H1 (cell line): Measurements from ENCODE around the gene CCDC82. TPM values are rescaled to one million over a fixed set of nuclear protein-coding genes. Genes with fewer than 3 reads are reported as not detected.

Experiments used
- CTCF ChIA-PET: fragments of 300-600 bp; sonication (Branson Sonifier 250); formaldehyde crosslinking; loops from one replicate; lab custom pipeline; 2021; ENCODE audit not compliant: partially characterized antibody; lab: Charles Lee
- POLR2A ChIA-PET: fragments of 300-600 bp; sonication (Branson Sonifier 250); formaldehyde crosslinking; loops from one replicate; lab custom pipeline; 2021; ENCODE audit warnings: inconsistent platforms; ENCODE audit not compliant: partially characterized antibody; lab: Charles Lee
- DNase-seq, 2 experiments: peaks; one replicate each; pipeline versions ENCODE4 v3.0.0 to v3.0.0-alpha.2; 2010 to 2022; ENCODE audit warnings: low spot score in 2 of 2, low read depth in 1 of 2, mixed read lengths in 1 of 2
- FAIRE-seq: peaks from 2 replicates; lab custom pipeline; 2011; peaks lifted over from hg19 to GRCh38; lab: Jason Lieb, UNC
- H2AFZ ChIP-seq: 2 replicates; pipeline ENCODE4 v1.8.1; 2012; ENCODE audit warnings: low read length, inconsistent platforms
- H2AK5ac ChIP-seq: 2 replicates; pipeline ENCODE4 v1.6.1; 2013; ENCODE audit warnings: low read depth, low read length
- H2BK120ac ChIP-seq: replicated peaks from 2 replicates; pipeline ENCODE3; 2013; ENCODE audit warnings: low read depth, low read length, inconsistent platforms
- H2BK12ac ChIP-seq: 2 replicates; pipeline ENCODE4 v1.6.1; 2013; ENCODE audit warnings: low read depth, low read length
- H2BK15ac ChIP-seq: 2 replicates; pipeline ENCODE4 v1.6.1; 2013; ENCODE audit warnings: low read length
- H2BK20ac ChIP-seq: 2 replicates; pipeline ENCODE4 v1.6.1; 2013; ENCODE audit warnings: low read length
- H2BK5ac ChIP-seq: 2 replicates; pipeline ENCODE4 v1.6.1; 2013; ENCODE audit warnings: low read depth, low read length
- H3K14ac ChIP-seq: 2 replicates; pipeline ENCODE4 v1.6.1; 2013; ENCODE audit warnings: inconsistent platforms; ENCODE audit not compliant: insufficient read length
- H3K18ac ChIP-seq: 2 replicates; pipeline ENCODE4 v1.6.1; 2013; ENCODE audit warnings: low read length; ENCODE audit errors: extremely low read depth
- H3K23ac ChIP-seq: 2 replicates; pipeline ENCODE4 v1.6.1; 2013; ENCODE audit warnings: inconsistent platforms; ENCODE audit not compliant: insufficient read length
- H3K23me2 ChIP-seq: 2 replicates; pipeline ENCODE4 v1.6.1; 2013; ENCODE audit warnings: low read depth, low read length
- H3K27ac ChIP-seq: 2 replicates; pipeline ENCODE4 v1.6.1; 2011; ENCODE audit warnings: low read depth, low read length, inconsistent platforms
- H3K27me3 ChIP-seq, 4 experiments: replicated peaks in 1 of 4; 1 replicate in 1 of 4; 2 replicates in 3 of 4; pipeline versions ENCODE4 v1.6.1 to v1.8.1; 2011 to 2013; ENCODE audit warnings: low read length in 3 of 4, mild to moderate bottlenecking in 3 of 4, inconsistent platforms in 2 of 4, mixed read lengths in 2 of 4, moderate library complexity in 1 of 4; ENCODE audit not compliant: control insufficient read depth in 3 of 4, insufficient read depth in 3 of 4; ENCODE audit errors: extremely low read depth in 1 of 4
- H3K36me3 ChIP-seq, 4 experiments: 2 replicates each; pipeline versions ENCODE4 v1.6.1 to v1.8.1; 2011 to 2013; ENCODE audit warnings: mild to moderate bottlenecking in 4 of 4, low read length in 3 of 4, moderate library complexity in 2 of 4, control low read depth in 1 of 4, inconsistent platforms in 1 of 4; ENCODE audit not compliant: insufficient read depth in 4 of 4, control insufficient read depth in 2 of 4
- H3K4ac ChIP-seq: replicated peaks from 2 replicates; pipeline ENCODE3; 2013; ENCODE audit warnings: low read length, low read depth, mixed read lengths, inconsistent platforms; ENCODE audit not compliant: insufficient read length
- H3K4me1 ChIP-seq, 4 experiments: replicated peaks in 1 of 4; 1 replicate in 1 of 4; 2 replicates in 3 of 4; pipeline versions ENCODE4 v1.6.1 to v1.8.1; 2011 to 2013; ENCODE audit warnings: low read length in 3 of 4, inconsistent platforms in 2 of 4, mixed read lengths in 1 of 4; ENCODE audit not compliant: insufficient read depth in 4 of 4, control insufficient read depth in 3 of 4
- H3K4me2 ChIP-seq, 2 experiments: 2 replicates each; pipeline versions ENCODE4 v1.6.1 to v1.8.1; 2011 to 2013; ENCODE audit warnings: low read depth in 2 of 2, low read length in 2 of 2, control low read depth in 1 of 2, inconsistent platforms in 1 of 2, mild to moderate bottlenecking in 1 of 2; ENCODE audit not compliant: insufficient read depth in 1 of 2
- H3K4me3 ChIP-seq, 4 experiments: fragments of 200-600, 300-600 bp in 1 of 4; sonication (generic), shearing (Covaris generic), sonication (Bioruptor Twin) in 1 of 4; 2 replicates each; pipeline versions ENCODE4 v1.5.1 to v1.8.1; 2011 to 2016; ENCODE audit warnings: low read length in 4 of 4, low read depth in 3 of 4, control low read depth in 2 of 4, inconsistent platforms in 2 of 4, mild to moderate bottlenecking in 2 of 4, mixed read lengths in 1 of 4, moderate library complexity in 1 of 4; ENCODE audit not compliant: insufficient read depth in 2 of 4; ENCODE audit errors: extremely low read depth in 1 of 4
- H3K56ac ChIP-seq: replicated peaks from 2 replicates; pipeline ENCODE3; 2013; ENCODE audit warnings: low read depth, mild to moderate bottlenecking, mixed read lengths, low read length, inconsistent platforms; ENCODE audit not compliant: insufficient read length
- H3K79me1 ChIP-seq: 2 replicates; pipeline ENCODE4 v1.6.1; 2013; ENCODE audit warnings: low read depth, low read length, control low read depth
- H3K79me2 ChIP-seq, 2 experiments: 2 replicates each; pipeline versions ENCODE4 v1.6.1 to v1.8.1; 2012 to 2013; ENCODE audit warnings: low read length in 2 of 2, mild to moderate bottlenecking in 2 of 2, inconsistent platforms in 1 of 2; ENCODE audit not compliant: insufficient read depth in 2 of 2, control insufficient read depth in 1 of 2
- H3K9ac ChIP-seq, 4 experiments: replicated peaks in 1 of 4; 1 replicate in 1 of 4; 2 replicates in 3 of 4; pipeline versions ENCODE4 v1.6.1 to v1.8.1; 2011 to 2013; ENCODE audit warnings: low read depth in 3 of 4, low read length in 3 of 4, control low read depth in 2 of 4, mild to moderate bottlenecking in 2 of 4, moderate library complexity in 2 of 4, inconsistent platforms in 1 of 4; ENCODE audit errors: extremely low read depth in 1 of 4
- H3K9me3 ChIP-seq, 2 experiments: 2 replicates each; pipeline versions ENCODE4 v1.6.1 to v1.8.1; 2012 to 2013; ENCODE audit warnings: mild to moderate bottlenecking in 2 of 2, moderate library complexity in 2 of 2, control low read depth in 1 of 2, inconsistent platforms in 1 of 2, low read depth in 1 of 2, low read length in 1 of 2, mixed read lengths in 1 of 2; ENCODE audit not compliant: insufficient read depth in 2 of 2
- H4K20me1 ChIP-seq, 2 experiments: replicated peaks in 1 of 2; 2 replicates each; pipeline versions ENCODE3 to v1.8.1; 2011 to 2013; ENCODE audit warnings: inconsistent platforms in 2 of 2, low read length in 2 of 2, mild to moderate bottlenecking in 1 of 2; ENCODE audit not compliant: insufficient read depth in 2 of 2, control insufficient read depth in 1 of 2
- H4K5ac ChIP-seq: 2 replicates; pipeline ENCODE4 v1.6.1; 2013; ENCODE audit warnings: low read length, low read depth, mixed read lengths, inconsistent platforms; ENCODE audit not compliant: insufficient read length
- H4K8ac ChIP-seq: 2 replicates; pipeline ENCODE4 v1.8.0; 2013; ENCODE audit warnings: mild to moderate bottlenecking, moderate library complexity, low read length, inconsistent platforms; ENCODE audit not compliant: insufficient read depth; ENCODE audit errors: extremely low read depth
- H4K91ac ChIP-seq: replicated peaks from 2 replicates; pipeline ENCODE3; 2013; ENCODE audit warnings: low read length, mixed read lengths, inconsistent platforms; ENCODE audit not compliant: insufficient read length
- CREB1 ChIP-seq: IDR thresholded peaks from 2 replicates; pipeline ENCODE4 v1.6.1; 2012; ENCODE audit warnings: inconsistent platforms
- POLR2A ChIP-seq, 2 experiments: IDR thresholded peaks; 1 replicate in 1 of 2; 2 replicates in 1 of 2; pipeline ENCODE4 v1.6.1; 2011; ENCODE audit warnings: low read depth in 2 of 2, low read length in 2 of 2, mild to moderate bottlenecking in 2 of 2; ENCODE audit errors: control extremely low read depth in 1 of 2
- WGBS, 2 experiments: shearing (Covaris generic) in 1 of 2; methylation state at CpG; one replicate each; pipeline versions ENCODE4 v1.1.6 to v1.1.7; 2013 to 2015; ENCODE audit warnings: low lambda C conversion rate in 2 of 2, mixed read lengths in 2 of 2, inconsistent platforms in 1 of 2, low coverage in 1 of 2, missing lambda C conversion rate in 1 of 2; ENCODE audit not compliant: insufficient replicate concordance in 2 of 2, insufficient coverage in 1 of 2, insufficient read length in 1 of 2; ENCODE audit errors: extremely low coverage in 1 of 2, missing lambda C conversion rate in 1 of 2; 5-methylcytosine and 5-hydroxymethylcytosine counted together
- polyA plus RNA-seq, 7 experiments: library from polyadenylated mRNA; depleted of rRNA in 3 of 7; stranded (reverse) in 5 of 7; unstranded in 2 of 7; fragments of >200 nt in 5 of 7; fragments of 200-250 nt in 2 of 7; gene quantifications; 1 replicate in 5 of 7; 2 replicates in 1 of 7; 4 replicates in 1 of 7; pipeline versions ENCODE4 v1.2.1 to v1.2.3, GENCODE V29; 2011 to 2013; ENCODE audit warnings: missing spikeins in 2 of 7, mixed read lengths in 2 of 7
- total RNA-seq: library from RNA; stranded (reverse); fragmentation: NEBNext Ultra II Directional; extraction: Animal tissue kit (Norgen Biotek cat#: 25700); gene quantifications from 2 replicates; pipeline ENCODE4 v1.2.1, GENCODE V29; 2021

The CCDC82 gene
- total and polyA plus RNA-seq, 2 of the 8 experiments (the other 6 are each of a cell fraction or from before 2014, with no cell fraction given): 6.0 to 15.2 TPM

GRCh38 chr11:96328395-96329010 is 61.2 kb downstream of the CCDC82 start:
- Histone ChIP-seq H2AK5ac (no peak overlapping the region), H3K23ac (no peak overlapping the region), H3K27ac (no peak overlapping the region), H4K8ac (no peak overlapping the region), H3K27me3 (no peaks in the 10 kb centered on the region), H2BK5ac (no peak overlapping the region), H2BK120ac (no peak overlapping the region), H3K9ac (no peak overlapping the region), H3K9me3 (no peaks in the 10 kb centered on the region), H2AFZ (no peak overlapping the region), H2BK12ac (no peak overlapping the region), H4K20me1 (no peaks in the 10 kb centered on the region), H3K79me1 (no peaks in the 10 kb centered on the region), H3K4ac (no peak overlapping the region), H3K4me3 (no peak overlapping the region), H2BK20ac (no peak overlapping the region), H3K14ac (no peak overlapping the region), H3K36me3 (no peaks in the 10 kb centered on the region), H3K4me1 (peaks cover 3 to 16% (median 12%) of the 10 kb centered on the region in 4 experiments; a peak in 5 of 7 replicates), H3K4me2 (no peak overlapping the region), H3K23me2 (no peaks in the 10 kb centered on the region), H2BK15ac (no peak overlapping the region), H3K79me2 (peaks cover 0 to 23% of the 10 kb centered on the region in 2 experiments; a peak in 2 of 4 replicates), H3K18ac (no peak overlapping the region), H3K56ac (no peak overlapping the region), H4K5ac (no peak overlapping the region), H4K91ac (no peak overlapping the region)
- ChIA-PET POLR2A (no interaction called here), CTCF (interaction anchor here (0.8 to 1.5 kb wide), 3 partner anchors 9 to 139 kb away, joined by 3 to 4 read pairs (median 3); no protein-coding TSS in a partner anchor)
- FAIRE-seq (no peak), DNase-seq (no peak)
- 87% methylated on average over 8 of the region's 8 CpGs; no CpG with 5 or more reads in 1 of the 2 experiments for WGBS, 2 experiments
- TF ChIP-seq POLR2A (IDR thresholded peaks at IDR 0.05; ENCODE audit: control extremely low read depth in 1 of 2, low read depth in 2 of 2, low read length in 2 of 2) (no peak), CREB1 (no peak)
